Bronchial epithelial cell (primary cell): ENCODE results near the gene HECA. TPM values are rescaled to one million over a fixed set of nuclear protein-coding genes. Genes with fewer than 3 reads are reported as not detected.

Source experiments
- DNase-seq: peaks from one replicate; pipeline ENCODE4 v3.0.0-alpha.2; 2010; ENCODE audit warnings: low read depth
- FAIRE-seq: peaks from 2 replicates; lab custom pipeline; 2011; peaks lifted over from hg19 to GRCh38; lab: Jason Lieb, UNC
- H3K27me3 ChIP-seq: 2 replicates; pipeline ENCODE4 v1.5.1; 2011; ENCODE audit warnings: low read length; ENCODE audit not compliant: control insufficient read depth, insufficient read depth
- H3K36me3 ChIP-seq: 2 replicates; pipeline ENCODE4 v1.5.1; 2011; ENCODE audit warnings: low read length; ENCODE audit not compliant: control insufficient read depth, insufficient read depth
- H3K4me3 ChIP-seq: 2 replicates; pipeline ENCODE4 v1.5.1; 2011; ENCODE audit warnings: mild to moderate bottlenecking, low read depth, low read length, control low read depth
- CTCF ChIP-seq: IDR thresholded peaks from 2 replicates; pipeline ENCODE4 v1.5.1; 2011; ENCODE audit warnings: mild to moderate bottlenecking, moderate library complexity, low read length, control low read depth, inconsistent platforms; ENCODE audit not compliant: insufficient read depth, severe bottlenecking
- total RNA-seq: library from RNA; depleted of rRNA; stranded (reverse); fragments of >200 nt; gene quantifications from 2 replicates; pipeline ENCODE4 v1.2.1, GENCODE V29; 2014

The HECA gene
- total RNA-seq, 1 donor from 2014 or later = 25.5 TPM

- no peak for TF ChIP-seq CTCF
- peaks cover 5% of the 10 kb centered on the region for H3K36me3 ChIP-seq
- H3K4me3 ChIP-seq = no peak overlapping the region
- FAIRE-seq (no peak), DNase-seq (no peak)
- H3K27me3 ChIP-seq = no peaks in the 10 kb centered on the region
Observed at GRCh38 chr6:139174961-139175360, 40.1 kb downstream of the HECA start.

DNA sequence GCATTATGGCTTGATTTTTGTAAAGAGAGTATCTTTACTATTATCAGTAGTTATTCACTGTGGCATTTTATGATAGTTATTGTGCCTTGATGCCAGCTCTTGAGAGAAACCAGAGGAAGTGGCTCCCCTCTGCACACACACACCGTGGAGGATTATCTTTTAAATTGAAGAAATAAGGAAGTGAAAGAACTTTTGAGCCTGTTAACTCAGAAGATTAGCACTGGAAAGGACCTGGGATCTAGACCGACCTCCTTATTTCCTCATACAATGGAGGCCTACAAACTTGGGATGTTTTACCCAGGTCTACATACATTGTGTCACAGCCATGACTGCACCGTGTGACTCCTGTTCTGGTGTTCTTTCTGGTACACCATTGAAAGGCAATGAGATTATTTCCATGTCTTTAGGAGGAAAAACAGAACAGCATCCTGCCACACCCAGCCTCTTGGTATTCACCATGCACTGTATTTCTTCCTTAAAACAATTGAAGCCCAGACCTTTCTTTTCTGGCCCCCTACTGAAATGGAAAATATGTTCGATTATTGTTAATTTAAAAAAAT is 40.6 kb downstream of the HECA start:
- H3K36me3 ChIP-seq = peaks cover 5% of the 10 kb centered on the region
- no peak for TF ChIP-seq CTCF
- FAIRE-seq (no peak), DNase-seq (no peak)
- H3K27me3 ChIP-seq = no peaks in the 10 kb centered on the region
- H3K4me3 ChIP-seq = no peak overlapping the region

DNA sequence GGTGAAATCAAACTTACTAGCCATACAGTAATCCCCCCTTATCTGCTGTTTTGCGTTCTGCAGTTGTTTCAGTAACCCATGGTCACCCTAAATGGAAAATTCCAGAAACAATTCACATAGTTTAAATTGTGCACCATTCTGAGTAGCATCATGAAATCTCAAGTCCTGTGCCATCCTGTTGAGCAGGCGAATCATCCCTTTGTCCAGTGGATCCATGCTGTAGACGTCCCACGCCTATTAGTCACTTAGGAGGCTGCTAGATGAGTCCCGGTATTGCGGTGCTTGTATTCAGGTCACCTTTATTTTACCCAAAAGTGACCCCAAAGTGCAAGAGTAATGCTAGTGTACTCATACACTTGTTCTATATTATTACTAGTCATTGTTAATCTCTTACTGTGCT is 46.4 kb downstream of the HECA start:
- FAIRE-seq (no peak), DNase-seq (peak; percentile 52)
- H3K36me3 ChIP-seq = peaks cover 2% of the 10 kb centered on the region
- H3K27me3 ChIP-seq = no peaks in the 10 kb centered on the region
- no peak overlapping the region for H3K4me3 ChIP-seq
- no peak for TF ChIP-seq CTCF

DNA sequence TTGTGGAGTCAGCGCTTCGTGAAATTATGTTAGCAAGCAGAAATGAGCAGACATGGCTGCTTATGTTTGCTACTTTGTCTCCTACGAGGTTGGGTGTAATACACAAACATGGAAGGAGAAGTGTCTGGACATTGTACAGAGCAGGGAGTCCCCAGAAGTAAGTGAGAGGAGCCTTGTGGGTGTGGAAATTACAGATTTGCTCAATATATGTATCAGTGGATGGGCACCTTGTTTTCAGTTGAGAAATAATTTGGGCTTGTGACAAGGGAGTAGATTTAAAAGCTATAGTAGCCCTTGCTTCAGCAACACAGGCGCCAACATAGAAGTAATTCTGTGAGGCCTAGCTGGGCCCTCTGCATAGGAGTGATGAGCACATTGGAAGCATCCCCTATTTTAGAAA is 49.2 kb downstream of the HECA start:
- H3K36me3 ChIP-seq = no peaks in the 10 kb centered on the region
- FAIRE-seq = no peak
- no peak overlapping the region for H3K4me3 ChIP-seq
- no peak for TF ChIP-seq CTCF
- no peaks in the 10 kb centered on the region for H3K27me3 ChIP-seq
- DNase-seq = no peak

DNA sequence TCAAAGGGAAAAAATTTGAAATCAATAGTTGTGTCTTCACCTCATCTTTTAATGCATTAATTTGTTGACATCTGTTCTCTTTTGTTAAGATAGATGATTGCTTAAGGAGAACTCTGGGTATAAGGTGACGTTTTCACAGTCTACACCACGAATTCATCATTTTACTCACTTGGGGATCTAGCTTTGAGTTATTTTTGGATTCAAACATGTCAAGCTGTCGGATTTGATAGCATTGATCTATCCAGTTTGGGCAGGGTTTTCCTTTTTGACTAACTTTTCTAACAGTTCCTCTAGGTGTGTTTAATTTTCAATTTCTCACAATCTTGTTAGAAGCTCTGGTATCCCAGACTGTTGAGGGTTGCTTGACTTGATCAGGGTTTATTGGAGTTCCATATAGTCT is 49.6 kb downstream of the HECA start:
- no peak for FAIRE-seq
- no peak for DNase-seq
- Histone ChIP-seq H3K27me3 (no peaks in the 10 kb centered on the region), H3K36me3 (no peaks in the 10 kb centered on the region), H3K4me3 (no peak overlapping the region)
- no peak for TF ChIP-seq CTCF

DNA sequence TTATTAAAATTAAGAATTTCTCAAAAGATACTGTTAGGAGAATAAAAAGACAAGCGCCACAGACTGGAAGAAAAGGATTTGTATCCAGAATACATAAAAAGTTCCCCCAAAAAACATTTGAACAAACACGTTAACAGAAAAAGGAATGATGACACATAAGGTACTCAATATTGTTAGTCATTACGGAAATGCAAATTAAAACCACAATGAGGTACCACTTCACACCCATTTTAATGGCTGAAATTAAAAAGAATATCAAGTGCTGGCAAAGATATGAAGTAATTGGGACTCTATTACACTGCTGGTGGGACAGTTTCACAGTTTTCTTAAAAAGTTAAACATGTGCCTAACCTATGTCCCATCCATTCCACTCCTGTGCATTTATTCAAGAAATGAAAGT is 51.4 kb downstream of the HECA start:
- no peak for FAIRE-seq

More for the DNA sequence above, 51.4 kb downstream of the HECA start:
- Histone ChIP-seq H3K36me3 (no peaks in the 10 kb centered on the region), H3K4me3 (no peak overlapping the region), H3K27me3 (no peaks in the 10 kb centered on the region)
- no peak for TF ChIP-seq CTCF
- DNase-seq = peak; percentile 66
